HPDE6-E6E7 (cell line): Measurements from ENCODE around the gene FGGY.
"Not testable (repeated sequence)": the region's sequence is repeated elsewhere in the genome, so short reads cannot be mapped to it uniquely, and the experiment has no call there.

Source experiments
- DNase-seq: peaks from one replicate; pipeline ENCODE4 v3.0.0; 2011; ENCODE audit warnings: missing footprints; ENCODE audit errors: extremely low spot score

The FGGY gene

GRCh38 chr1:59545830-59546229 is 248.9 kb downstream of the FGGY start:
- DNase-seq: no peak

GRCh38 chr1:59549066-59549837 is 252.4 kb downstream of the FGGY start:
- DNase-seq: no peak

GRCh38 chr1:59549903-59550302 is 253.0 kb downstream of the FGGY start:
- no peak for DNase-seq

- DNase-seq: no peak
Observed at GRCh38 chr1:59552007-59552406, 255.1 kb downstream of the FGGY start.

- DNase-seq: no peak
Observed at GRCh38 chr1:59553371-59553770, 256.5 kb downstream of the FGGY start.

GRCh38 chr1:59554011-59554663 is 257.2 kb downstream of the FGGY start:
- no peak for DNase-seq

GRCh38 chr1:59554752-59555151 is 257.9 kb downstream of the FGGY start:
- no peak for DNase-seq

GRCh38 chr1:59556398-59556797 is 259.5 kb downstream of the FGGY start:
- no peak for DNase-seq

- no peak for DNase-seq
Observed at GRCh38 chr1:59556802-59557548, 260.1 kb downstream of the FGGY start.

- DNase-seq: no peak
Observed at GRCh38 chr1:59557549-59557885, 260.6 kb downstream of the FGGY start.

- not testable (repeated sequence) for DNase-seq
Observed at GRCh38 chr1:59558580-59558979, 261.7 kb downstream of the FGGY start.

GRCh38 chr1:59560807-59561450 is 264.0 kb downstream of the FGGY start:
- DNase-seq: no peak

- DNase-seq: no peak
Observed at GRCh38 chr1:59561796-59562195, 264.9 kb downstream of the FGGY start.

- DNase-seq: no peak
Observed at GRCh38 chr1:59564192-59564891, 267.4 kb downstream of the FGGY start.

GRCh38 chr1:59565611-59566410 is 268.9 kb downstream of the FGGY start:
- DNase-seq: no peak

GRCh38 chr1:59568158-59568935 is 271.5 kb downstream of the FGGY start:
- peak; percentile 15 for DNase-seq

- DNase-seq: no peak
Observed at GRCh38 chr1:59569198-59569597, 272.3 kb downstream of the FGGY start.

GRCh38 chr1:59570524-59570923 is 273.6 kb downstream of the FGGY start:
- DNase-seq: no peak

GRCh38 chr1:59574085-59574484 is 277.2 kb downstream of the FGGY start:
- DNase-seq: no peak

- no peak for DNase-seq
Observed at GRCh38 chr1:59577774-59578173, 280.9 kb downstream of the FGGY start.
